SJCRH30 (cell line): ENCODE measurements around the gene HBS1L. TPM values are rescaled to one million over a fixed set of nuclear protein-coding genes. Genes with fewer than 3 reads are reported as not detected.

Experiments used
- DNase-seq, 2 experiments: peaks; one replicate each; pipeline ENCODE4 v3.0.0-alpha.2; 2015 to 2020
- H3K27ac ChIP-seq: fragments of 250-450 bp; sonication (Bioruptor Pico); 2 replicates; pipeline ENCODE4 v1.5.1; 2020; ENCODE audit warnings: mild to moderate bottlenecking, moderate library complexity
- H3K27me3 ChIP-seq: fragments of 250-450 bp; sonication (Bioruptor Pico); 2 replicates; pipeline ENCODE4 v1.5.1; 2020; ENCODE audit warnings: mild to moderate bottlenecking, moderate library complexity
- H3K36me3 ChIP-seq: fragments of 250-450 bp; sonication (Bioruptor Pico); 2 replicates; pipeline ENCODE4 v1.5.1; 2020; ENCODE audit warnings: mild to moderate bottlenecking, moderate library complexity
- H3K4me1 ChIP-seq: fragments of 250-450 bp; sonication (Bioruptor Pico); 2 replicates; pipeline ENCODE4 v1.5.1; 2020; ENCODE audit warnings: mild to moderate bottlenecking, moderate library complexity
- H3K4me3 ChIP-seq: fragments of 250-450 bp; sonication (Bioruptor Pico); 2 replicates; pipeline ENCODE4 v1.5.1; 2020; ENCODE audit warnings: mild to moderate bottlenecking, moderate library complexity
- H3K9me3 ChIP-seq: fragments of 250-450 bp; sonication (Bioruptor Pico); replicated peaks from 2 replicates; pipeline ENCODE4 v1.5.1; 2020; ENCODE audit warnings: mild to moderate bottlenecking, moderate library complexity
- total RNA-seq: library from RNA; depleted of rRNA; stranded (reverse); fragments of >200 nt; shearing (Covaris generic); gene quantifications from 2 replicates; pipeline ENCODE4 v1.2.3, GENCODE V29; 2014

HBS1L gene
- total RNA-seq, 1 experiment from 2014 or later = 139 TPM

GRCh38 chr6:134982161-134982560, 72.5 kb downstream of the HBS1L start:
- no peak for DNase-seq
- no peak overlapping the region for H3K27ac ChIP-seq
- H3K9me3 ChIP-seq = no peaks in the 10 kb centered on the region
- no peaks in the 10 kb centered on the region for H3K27me3 ChIP-seq
- peaks cover 33% of the 10 kb centered on the region for H3K36me3 ChIP-seq
- H3K4me1 ChIP-seq = no peaks in the 10 kb centered on the region
- H3K4me3 ChIP-seq = no peak overlapping the region

GRCh38 chr6:134980846-134981245, 73.8 kb downstream of the HBS1L start:
- H3K36me3 ChIP-seq = peaks cover 40% of the 10 kb centered on the region
- H3K9me3 ChIP-seq = no peaks in the 10 kb centered on the region
- H3K4me1 ChIP-seq = no peaks in the 10 kb centered on the region
- no peaks in the 10 kb centered on the region for H3K27me3 ChIP-seq
- H3K27ac ChIP-seq = no peak overlapping the region
- DNase-seq = no peak
- no peak overlapping the region for H3K4me3 ChIP-seq

GRCh38 chr6:134979142-134979541, 75.5 kb downstream of the HBS1L start:
- DNase-seq = no peak
- Histone ChIP-seq H3K27ac (no peak overlapping the region), H3K4me3 (no peak overlapping the region), H3K36me3 (peaks cover 34% of the 10 kb centered on the region), H3K4me1 (no peaks in the 10 kb centered on the region), H3K27me3 (no peaks in the 10 kb centered on the region), H3K9me3 (no peaks in the 10 kb centered on the region)

- Histone ChIP-seq H3K27me3 (no peaks in the 10 kb centered on the region), H3K4me3 (no peak overlapping the region), H3K36me3 (peaks cover 29% of the 10 kb centered on the region), H3K9me3 (no peaks in the 10 kb centered on the region), H3K27ac (no peak overlapping the region), H3K4me1 (peaks cover 11% of the 10 kb centered on the region)
- no peak for DNase-seq
These were observed 80.3 kb downstream of the HBS1L start for GRCh38 chr6:134974370-134974769.

GRCh38 chr6:134967711-134968110, 86.9 kb downstream of the HBS1L start:
- no peak overlapping the region for H3K4me3 ChIP-seq
- H3K9me3 ChIP-seq = no peaks in the 10 kb centered on the region
- no peaks in the 10 kb centered on the region for H3K27me3 ChIP-seq
- peaks cover 11% of the 10 kb centered on the region for H3K4me1 ChIP-seq
- H3K36me3 ChIP-seq = peaks cover 38% of the 10 kb centered on the region
- H3K27ac ChIP-seq = no peak overlapping the region
- DNase-seq = no peak

- no peak for DNase-seq
- H3K4me1 ChIP-seq = no peaks in the 10 kb centered on the region
- H3K27me3 ChIP-seq = no peaks in the 10 kb centered on the region
- no peak overlapping the region for H3K4me3 ChIP-seq
- H3K9me3 ChIP-seq = no peaks in the 10 kb centered on the region; the same call in 1 of the 2 replicates
- no peak overlapping the region for H3K27ac ChIP-seq
- peaks cover 34% of the 10 kb centered on the region for H3K36me3 ChIP-seq
These were observed 90.0 kb downstream of the HBS1L start for GRCh38 chr6:134964451-134965203.

- Histone ChIP-seq H3K36me3 (peaks cover 30% of the 10 kb centered on the region), H3K4me3 (no peak overlapping the region), H3K4me1 (no peaks in the 10 kb centered on the region), H3K27me3 (no peaks in the 10 kb centered on the region), H3K9me3 (no peaks in the 10 kb centered on the region; the same call in 1 of the 2 replicates), H3K27ac (no peak overlapping the region)
- DNase-seq = no peak
These were observed 92.2 kb downstream of the HBS1L start for GRCh38 chr6:134962421-134962820.

GRCh38 chr6:134961366-134961765, 93.3 kb downstream of the HBS1L start:
- Histone ChIP-seq H3K36me3 (peaks cover 27% of the 10 kb centered on the region), H3K9me3 (no peaks in the 10 kb centered on the region; the same call in 1 of the 2 replicates), H3K27ac (no peak overlapping the region), H3K27me3 (no peaks in the 10 kb centered on the region), H3K4me3 (no peak overlapping the region), H3K4me1 (no peaks in the 10 kb centered on the region)
- no peak for DNase-seq

GRCh38 chr6:134959603-134960002, 95.0 kb downstream of the HBS1L start:
- Histone ChIP-seq H3K4me1 (peaks cover 4% of the 10 kb centered on the region), H3K4me3 (no peak overlapping the region), H3K27me3 (no peaks in the 10 kb centered on the region), H3K27ac (no peak overlapping the region), H3K36me3 (peaks cover 12% of the 10 kb centered on the region), H3K9me3 (no peaks in the 10 kb centered on the region; the same call in 1 of the 2 replicates)
- DNase-seq = no peak

- no peak overlapping the region for H3K4me3 ChIP-seq
- no peak for DNase-seq
- peaks cover 9% of the 10 kb centered on the region for H3K4me1 ChIP-seq
- H3K36me3 ChIP-seq = 0 out of 2 replicates have a peak, but pooled peaks cover 2% of the 10 kb centered on the region
- H3K9me3 ChIP-seq = no peaks in the 10 kb centered on the region; the same call in 1 of the 2 replicates
- H3K27ac ChIP-seq = no peak overlapping the region
- H3K27me3 ChIP-seq = no peaks in the 10 kb centered on the region
These were observed 97.9 kb downstream of the HBS1L start for GRCh38 chr6:134956676-134957075.

GRCh38 chr6:134956032-134956431, 98.6 kb downstream of the HBS1L start:
- DNase-seq = no peak

GRCh38 chr6:134954272-134955000, 100.2 kb downstream of the HBS1L start:
- Histone ChIP-seq H3K4me3 (no peak overlapping the region), H3K27ac (no peak overlapping the region), H3K36me3 (0 out of 2 replicates have a peak, but pooled peaks cover 2% of the 10 kb centered on the region), H3K27me3 (no peaks in the 10 kb centered on the region), H3K9me3 (no peaks in the 10 kb centered on the region), H3K4me1 (peaks cover 9% of the 10 kb centered on the region)
- peak; percentile 29 to 32 for DNase-seq

More at GRCh38 chr6:134956032-134956431, 98.6 kb downstream of the HBS1L start:
- H3K36me3 ChIP-seq = 0 out of 2 replicates have a peak, but pooled peaks cover 2% of the 10 kb centered on the region
- H3K9me3 ChIP-seq = no peaks in the 10 kb centered on the region; the same call in 1 of the 2 replicates
- no peak overlapping the region for H3K4me3 ChIP-seq
- H3K27me3 ChIP-seq = no peaks in the 10 kb centered on the region
- peaks cover 9% of the 10 kb centered on the region for H3K4me1 ChIP-seq
- H3K27ac ChIP-seq = no peak overlapping the region

- no peak for DNase-seq
- Histone ChIP-seq H3K9me3 (no peaks in the 10 kb centered on the region), H3K27me3 (no peaks in the 10 kb centered on the region), H3K36me3 (no peaks in the 10 kb centered on the region), H3K4me1 (peaks cover 9% of the 10 kb centered on the region), H3K27ac (no peak overlapping the region), H3K4me3 (no peak overlapping the region)
These were observed 102.9 kb downstream of the HBS1L start for GRCh38 chr6:134951494-134952263.

GRCh38 chr6:134950482-134950881, 104.1 kb downstream of the HBS1L start:
- no peak overlapping the region for H3K27ac ChIP-seq
- H3K27me3 ChIP-seq = no peaks in the 10 kb centered on the region
- DNase-seq = no peak
- H3K4me1 ChIP-seq = peaks cover 9% of the 10 kb centered on the region
- no peaks in the 10 kb centered on the region for H3K36me3 ChIP-seq
- H3K9me3 ChIP-seq = no peaks in the 10 kb centered on the region
- no peak overlapping the region for H3K4me3 ChIP-seq

- Histone ChIP-seq H3K4me3 (no peak within 1 kb of the TSS), H3K4me1 (peaks cover 8% of the 10 kb centered on the region), H3K27ac (no peak within 1 kb of the TSS), H3K36me3 (no peaks in the 10 kb centered on the region), H3K9me3 (no peaks in the 10 kb centered on the region), H3K27me3 (no peaks in the 10 kb centered on the region)
- no peak for DNase-seq
These were observed 104.7 kb downstream of the HBS1L start, which contains the start of gene ALDH8A1 for GRCh38 chr6:134949927-134950326. Gene ALDH8A1 (minus strand): TSS chr6:134950101. CDS start chr6:134950053, 48 bp downstream.
